Glutamatergic neuron (in vitro differentiated cells): ENCODE results near the gene BTBD16. TPM values are rescaled to one million over a fixed set of nuclear protein-coding genes. Genes with fewer than 3 reads are reported as not detected.

Experiments used
- DNase-seq: peaks from one replicate; pipeline ENCODE4 v3.0.0; 2022
- H3K27ac Mint-ChIP-seq: one replicate; pipeline ENCODE4 v1.8.0; 2020; ENCODE audit warnings: mild to moderate bottlenecking, mixed read lengths, inconsistent platforms; ENCODE audit not compliant: unreplicated experiment
- H3K27me3 Mint-ChIP-seq: one replicate; pipeline ENCODE4 v1.8.0; 2020; ENCODE audit warnings: mild to moderate bottlenecking, moderate library complexity, mixed read lengths, inconsistent platforms; ENCODE audit not compliant: unreplicated experiment
- H3K36me3 Mint-ChIP-seq: one replicate; pipeline ENCODE4 v1.8.0; 2020; ENCODE audit warnings: mild to moderate bottlenecking, mixed read lengths, inconsistent platforms; ENCODE audit not compliant: unreplicated experiment
- H3K4me1 Mint-ChIP-seq: one replicate; pipeline ENCODE4 v1.8.0; 2020; ENCODE audit warnings: mild to moderate bottlenecking, low read depth, mixed read lengths, inconsistent platforms; ENCODE audit not compliant: unreplicated experiment
- H3K4me3 Mint-ChIP-seq: one replicate; pipeline ENCODE4 v1.8.0; 2020; ENCODE audit warnings: mild to moderate bottlenecking, mixed read lengths, inconsistent platforms; ENCODE audit not compliant: unreplicated experiment
- H3K9me3 Mint-ChIP-seq: one replicate; pipeline ENCODE4 v1.8.0; 2020; ENCODE audit warnings: mild to moderate bottlenecking, moderate library complexity, mixed read lengths, inconsistent platforms; ENCODE audit not compliant: unreplicated experiment
- total RNA-seq: library from RNA; stranded (reverse); fragmentation: NEBNext Ultra II Directional; extraction: Animal tissue kit (Norgen Biotek cat#: 25700); gene quantifications from one replicate; pipeline ENCODE4 v1.2.1, GENCODE V29; 2021; ENCODE audit not compliant: unreplicated experiment
- TF ChIP-seq, protein P1 (sequence below): fragments of 200-600 bp; sonication (generic); IDR thresholded peaks from one replicate; pipeline ENCODE4 v1.5.0; 2021; ENCODE audit not compliant: partially characterized antibody, unreplicated experiment

BTBD16 gene
- total RNA-seq, 1 donor from 2014 or later: 0.98 TPM

DNA sequence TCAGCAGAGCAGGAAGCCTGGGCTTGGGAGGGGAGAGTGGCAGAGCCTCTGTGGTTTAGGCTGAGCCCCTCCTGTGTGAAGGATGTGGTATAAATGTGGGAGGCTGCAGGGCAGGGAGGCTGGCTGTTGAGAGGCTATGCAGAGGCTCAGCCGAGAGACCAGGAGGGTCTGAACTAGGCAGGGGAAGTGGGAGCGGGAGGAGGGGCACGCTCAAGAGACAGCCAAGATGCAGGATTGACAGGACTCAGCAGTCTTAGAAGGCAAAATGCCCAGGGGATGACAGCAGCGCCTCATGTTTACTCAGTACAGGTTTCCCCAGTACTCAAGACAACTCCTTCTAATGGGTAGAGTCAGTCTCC lies 24.3 kb downstream of the BTBD16 start:
- TF ChIP-seq, protein P1, sequence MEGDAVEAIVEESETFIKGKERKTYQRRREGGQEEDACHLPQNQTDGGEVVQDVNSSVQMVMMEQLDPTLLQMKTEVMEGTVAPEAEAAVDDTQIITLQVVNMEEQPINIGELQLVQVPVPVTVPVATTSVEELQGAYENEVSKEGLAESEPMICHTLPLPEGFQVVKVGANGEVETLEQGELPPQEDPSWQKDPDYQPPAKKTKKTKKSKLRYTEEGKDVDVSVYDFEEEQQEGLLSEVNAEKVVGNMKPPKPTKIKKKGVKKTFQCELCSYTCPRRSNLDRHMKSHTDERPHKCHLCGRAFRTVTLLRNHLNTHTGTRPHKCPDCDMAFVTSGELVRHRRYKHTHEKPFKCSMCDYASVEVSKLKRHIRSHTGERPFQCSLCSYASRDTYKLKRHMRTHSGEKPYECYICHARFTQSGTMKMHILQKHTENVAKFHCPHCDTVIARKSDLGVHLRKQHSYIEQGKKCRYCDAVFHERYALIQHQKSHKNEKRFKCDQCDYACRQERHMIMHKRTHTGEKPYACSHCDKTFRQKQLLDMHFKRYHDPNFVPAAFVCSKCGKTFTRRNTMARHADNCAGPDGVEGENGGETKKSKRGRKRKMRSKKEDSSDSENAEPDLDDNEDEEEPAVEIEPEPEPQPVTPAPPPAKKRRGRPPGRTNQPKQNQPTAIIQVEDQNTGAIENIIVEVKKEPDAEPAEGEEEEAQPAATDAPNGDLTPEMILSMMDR: no peak
- Mint-ChIP-seq H3K4me1 (peaks cover 11% of the 10 kb centered on the region), H3K36me3 (peaks cover 6% of the 10 kb centered on the region), H3K27ac (no peak overlapping the region), H3K9me3 (peaks cover 1% of the 10 kb centered on the region), H3K4me3 (no peak overlapping the region), H3K27me3 (peaks cover 8% of the 10 kb centered on the region)
- no peak for DNase-seq

GRCh38 chr10:122296363-122297120 lies 25.4 kb downstream of the BTBD16 start:
- H3K9me3 Mint-ChIP-seq: peaks cover 1% of the 10 kb centered on the region
- H3K27ac Mint-ChIP-seq: peak overlapping the region; percentile 34
- H3K36me3 Mint-ChIP-seq: peaks cover 6% of the 10 kb centered on the region
- H3K4me3 Mint-ChIP-seq: no peak overlapping the region
- TF ChIP-seq, protein P1: no peak
- H3K4me1 Mint-ChIP-seq: peaks cover 11% of the 10 kb centered on the region
- peaks cover 5% of the 10 kb centered on the region for H3K27me3 Mint-ChIP-seq
- no peak for DNase-seq

DNA sequence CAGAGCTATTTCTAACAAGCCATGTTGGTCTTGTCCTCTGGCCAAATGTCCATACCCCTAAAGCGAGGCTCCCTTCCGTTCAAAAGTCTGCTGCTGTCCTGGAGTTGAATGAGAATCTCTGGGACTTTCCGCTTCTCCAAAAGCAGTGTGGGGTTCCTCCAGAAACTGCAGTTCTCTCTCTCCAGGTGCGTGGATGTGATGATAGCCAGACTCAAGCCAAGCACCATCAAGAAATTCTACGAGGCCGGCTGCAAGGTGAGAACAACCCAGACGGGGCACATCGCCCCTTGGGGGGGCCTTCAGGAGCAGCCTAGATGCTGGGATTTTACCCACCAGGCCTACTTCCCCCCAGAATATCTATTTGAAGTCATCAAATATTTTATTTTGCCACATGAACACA lies 26.5 kb downstream of the BTBD16 start:
- Mint-ChIP-seq H3K4me1 (peaks cover 11% of the 10 kb centered on the region), H3K9me3 (peaks cover 1% of the 10 kb centered on the region), H3K36me3 (peaks cover 6% of the 10 kb centered on the region), H3K27me3 (peaks cover 5% of the 10 kb centered on the region), H3K4me3 (no peak overlapping the region), H3K27ac (no peak overlapping the region)
- TF ChIP-seq, protein P1: no peak
- DNase-seq: no peak

DNA sequence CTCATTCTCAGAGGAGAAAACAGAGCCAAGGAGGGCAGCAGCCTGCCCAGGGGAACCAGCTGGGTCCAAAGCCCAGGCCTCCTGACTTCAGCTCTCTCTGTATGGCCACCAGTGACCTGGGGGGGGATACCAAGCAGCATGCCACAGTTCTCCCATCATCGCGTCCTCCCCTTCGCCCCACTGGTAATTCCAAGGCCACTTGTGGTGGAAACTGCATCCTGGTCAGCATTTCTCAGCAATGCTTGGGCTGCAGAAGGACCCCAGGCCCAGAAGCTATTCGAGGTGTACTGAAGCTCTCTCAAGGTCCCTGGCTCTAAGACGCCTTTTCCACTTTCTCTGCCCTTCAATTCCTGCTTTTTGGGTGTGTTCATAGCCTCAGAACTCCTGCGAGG lies 27.1 kb downstream of the BTBD16 start:
- peaks cover 1% of the 10 kb centered on the region for H3K9me3 Mint-ChIP-seq
- peaks cover 5% of the 10 kb centered on the region for H3K27me3 Mint-ChIP-seq
- DNase-seq: no peak
- H3K4me1 Mint-ChIP-seq: peaks cover 11% of the 10 kb centered on the region
- TF ChIP-seq, protein P1: no peak
- H3K36me3 Mint-ChIP-seq: peaks cover 6% of the 10 kb centered on the region
- no peak overlapping the region for H3K4me3 Mint-ChIP-seq
- H3K27ac Mint-ChIP-seq: no peak overlapping the region

DNA sequence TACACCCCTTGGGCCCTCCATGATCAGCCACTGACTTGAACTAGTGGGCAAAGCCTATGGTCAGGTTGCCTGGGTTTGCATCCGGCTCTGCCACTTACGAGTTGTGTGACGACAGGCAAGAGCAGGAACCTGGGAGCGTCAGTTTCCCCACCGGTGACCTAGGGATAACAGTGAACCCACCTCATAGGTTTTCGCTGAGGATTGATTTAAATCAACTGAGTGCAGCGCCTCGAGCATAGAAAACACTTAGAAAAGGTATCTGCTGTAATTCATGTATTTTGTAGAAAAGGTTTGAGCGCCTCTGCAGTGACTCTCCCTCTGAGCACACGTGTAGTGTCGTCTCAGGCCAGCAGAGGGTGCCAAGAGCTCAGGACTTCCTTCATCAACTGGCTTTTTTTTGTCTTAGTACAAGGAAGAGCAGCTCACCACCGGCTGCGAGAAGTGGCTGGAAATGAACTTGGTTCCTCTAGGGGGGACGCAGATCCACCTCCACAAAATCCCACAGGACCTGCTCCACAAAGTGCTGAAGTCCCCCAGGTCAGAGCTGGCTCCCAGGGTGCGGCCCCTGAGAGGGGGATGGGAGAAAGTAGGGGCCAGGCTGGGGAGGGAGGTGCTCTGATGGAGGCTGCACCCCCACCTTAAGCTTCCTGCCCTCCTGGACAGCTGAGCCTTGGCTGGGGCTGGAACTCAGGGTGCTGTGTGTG lies 27.7 kb downstream of the BTBD16 start:
- peak; percentile 80 for DNase-seq
- Mint-ChIP-seq H3K36me3 (peaks cover 6% of the 10 kb centered on the region), H3K4me3 (no peak overlapping the region), H3K27me3 (peaks cover 3% of the 10 kb centered on the region), H3K9me3 (peaks cover 1% of the 10 kb centered on the region), H3K27ac (no peak overlapping the region), H3K4me1 (peaks cover 11% of the 10 kb centered on the region)
- TF ChIP-seq, protein P1: peak; percentile 89
